ENCODE data around the gene LENG8. TPM values are rescaled to one million over a fixed set of nuclear protein-coding genes. Genes with fewer than 3 reads are reported as not detected.

The LENG8 gene
- total RNA-seq, 4 donors from 2014 or later = 124 to 219 (median 157) TPM

DNA sequence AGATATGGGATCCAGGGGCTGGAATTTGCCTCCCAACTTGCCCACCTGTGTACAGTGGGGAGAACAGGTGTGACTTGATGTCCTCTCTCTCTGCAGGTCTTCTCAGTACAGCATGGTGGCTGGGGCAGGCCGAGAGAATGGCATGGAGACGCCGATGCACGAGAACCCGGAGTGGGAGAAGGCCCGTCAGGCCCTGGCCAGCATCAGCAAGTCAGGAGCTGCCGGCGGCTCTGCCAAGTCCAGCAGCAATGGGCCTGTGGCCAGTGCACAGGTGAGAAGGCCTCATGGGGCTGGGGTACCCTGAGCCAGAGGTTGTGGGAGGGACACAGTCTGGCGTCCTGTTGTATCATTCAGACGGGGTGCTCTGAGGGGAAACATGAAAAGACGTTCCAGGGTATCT lies 3.0 kb downstream of the LENG8 start:
- Histone ChIP-seq H3K27me3 (no peaks in the 10 kb centered on the region), H3K9me3 (no peaks in the 10 kb centered on the region), H3K27ac (no peak overlapping the region), H3K4me3 (replicated peaks in 1 of 3) (no peak overlapping the region), H3K36me3 (peaks cover 53 to 58% of the 10 kb centered on the region in 2 donors), H3K4me1 (peaks cover 19 to 25% of the 10 kb centered on the region in 2 donors)
- DNase-seq = no peak
- WGBS, 2 donors = 89 to 90% methylated on average over 10 to 11 of the region's 11 CpGs
- TF ChIP-seq CTCF (IDR thresholded peaks at IDR 0.05) = no peak
- TF ChIP-seq POLR2A (IDR thresholded peaks at IDR 0.05) = no peak
- intact Hi-C loops (cut with DNase I) = no loop called here

DNA sequence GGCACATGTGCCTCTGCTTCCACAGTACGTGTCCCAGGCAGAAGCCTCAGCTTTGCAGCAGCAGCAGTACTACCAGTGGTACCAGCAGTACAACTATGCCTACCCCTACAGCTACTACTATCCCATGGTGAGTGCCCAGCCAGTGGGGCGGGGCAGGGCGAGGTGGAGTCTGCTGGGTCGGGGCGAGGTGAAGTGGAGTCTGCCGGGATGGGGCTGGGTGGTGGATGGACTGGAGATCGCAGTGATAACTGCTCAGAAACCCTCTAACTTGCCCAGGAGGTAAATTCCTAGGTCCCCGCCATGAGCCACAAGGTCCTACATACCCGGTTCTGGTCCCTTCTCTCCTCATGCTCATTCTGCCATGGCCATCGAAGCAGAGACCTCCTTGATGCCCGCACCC lies 3.6 kb downstream of the LENG8 start:
- WGBS, 2 donors = 91 to 95% methylated on average over 11 of the region's 11 CpGs
- H3K27ac ChIP-seq = no peak overlapping the region
- H3K9me3 ChIP-seq = no peaks in the 10 kb centered on the region
- H3K4me1 ChIP-seq = peaks cover 16 to 21% of the 10 kb centered on the region in 2 donors
- no peak for TF ChIP-seq POLR2A (IDR thresholded peaks at IDR 0.05)
- TF ChIP-seq CTCF (IDR thresholded peaks at IDR 0.05) = no peak
- DNase-seq = no peak
- intact Hi-C loops (cut with DNase I) = no loop called here
- H3K36me3 ChIP-seq = peaks cover 59 to 64% of the 10 kb centered on the region in 2 donors
- no peaks in the 10 kb centered on the region for H3K27me3 ChIP-seq
- no peak overlapping the region for H3K4me3 ChIP-seq (replicated peaks in 1 of 3)

DNA sequence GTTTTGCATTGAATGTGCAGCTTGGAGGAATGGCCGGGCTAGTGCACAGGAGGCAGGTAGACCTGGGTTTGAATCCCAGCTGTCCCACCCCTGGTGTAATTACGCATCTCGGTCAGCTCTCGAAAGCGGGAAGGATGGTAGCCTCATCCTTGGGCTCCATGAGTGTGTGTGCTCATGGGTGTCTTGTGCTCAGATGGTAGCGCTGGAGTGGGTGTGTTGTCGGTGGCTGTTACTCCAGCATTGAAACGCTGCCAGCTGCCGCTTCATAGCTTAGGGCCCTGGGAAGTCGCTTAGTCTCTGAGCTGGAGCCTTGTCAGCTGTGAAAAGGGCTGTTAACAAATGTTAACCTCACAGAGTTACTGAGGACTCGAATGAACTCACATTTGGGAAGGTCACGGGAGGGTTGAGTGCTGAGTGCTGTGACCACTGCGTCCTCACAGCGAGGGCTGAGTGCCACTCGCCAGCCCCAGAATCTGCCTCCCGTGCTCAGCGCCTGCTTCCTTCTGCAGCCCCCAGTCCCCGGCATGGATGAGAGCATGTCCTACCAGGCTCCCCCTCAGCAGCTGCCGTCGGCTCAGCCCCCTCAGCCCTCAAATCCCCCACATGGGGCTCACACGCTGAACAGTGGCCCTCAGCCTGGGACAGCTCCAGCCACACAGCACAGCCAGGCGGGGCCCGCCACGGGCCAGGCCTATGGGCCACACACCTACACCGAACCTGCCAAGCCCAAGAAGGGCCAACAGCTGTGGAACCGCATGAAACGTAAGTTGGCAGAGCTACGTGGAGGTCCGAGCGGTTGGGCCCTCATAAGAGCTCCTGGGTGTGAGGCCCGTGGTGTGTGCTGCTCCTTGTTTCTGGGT lies 5.2 kb downstream of the LENG8 start:
- WGBS, 2 donors = 91 to 94% methylated on average over 17 to 28 of the region's 31 CpGs
- H3K4me1 ChIP-seq = peaks cover 15 to 18% of the 10 kb centered on the region in 2 donors
- no peak overlapping the region for H3K4me3 ChIP-seq (replicated peaks in 1 of 3)
- peaks cover 74 to 79% of the 10 kb centered on the region in 2 donors for H3K36me3 ChIP-seq
- H3K27me3 ChIP-seq = no peaks in the 10 kb centered on the region
- intact Hi-C loops (cut with DNase I) = no loop called here
- no peaks in the 10 kb centered on the region for H3K9me3 ChIP-seq
- no peak for TF ChIP-seq POLR2A (IDR thresholded peaks at IDR 0.05)
- TF ChIP-seq CTCF (IDR thresholded peaks at IDR 0.05) = no peak
- H3K27ac ChIP-seq = no peak overlapping the region
- no peak for DNase-seq

- no peaks in the 10 kb centered on the region for H3K27me3 ChIP-seq
- H3K4me1 ChIP-seq = peaks cover 12 to 17% of the 10 kb centered on the region in 2 donors
- no peak for DNase-seq
- intact Hi-C loops (cut with DNase I) = no loop called here
- 91 to 94% methylated on average over 24 to 32 of the region's 33 CpGs for WGBS, 2 donors
- H3K36me3 ChIP-seq = peaks cover 83 to 87% of the 10 kb centered on the region in 2 donors
- no peak overlapping the region for H3K27ac ChIP-seq
- TF ChIP-seq POLR2A (IDR thresholded peaks at IDR 0.05) = no peak
- TF ChIP-seq CTCF (IDR thresholded peaks at IDR 0.05) = no peak
- no peak overlapping the region for H3K4me3 ChIP-seq (replicated peaks in 1 of 3)
- no peaks in the 10 kb centered on the region for H3K9me3 ChIP-seq
Observed at GRCh38 chr19:54454781-54455675, 6.0 kb downstream of the LENG8 start.

All from thyroid gland (tissue), 4 donors.